ENCODE results near the gene MAP3K3.

The MAP3K3 gene

GRCh38 chr17:63657786-63658185, 35.6 kb downstream of the MAP3K3 start:
- DNase-seq, result no peak

- DNase-seq, result no peak
These were observed 36.1 kb downstream of the MAP3K3 start for GRCh38 chr17:63658366-63658765.

- DNase-seq, result no peak
These were observed 37.6 kb downstream of the MAP3K3 start for GRCh38 chr17:63659850-63660249.

GRCh38 chr17:63665527-63666214, 43.5 kb downstream of the MAP3K3 start:
- no peak for DNase-seq

GRCh38 chr17:63672856-63673255, 50.6 kb downstream of the MAP3K3 start:
- DNase-seq, result no peak

GRCh38 chr17:63675231-63675606, 53.0 kb downstream of the MAP3K3 start:
- DNase-seq, result no peak

GRCh38 chr17:63675607-63676546, 53.7 kb downstream of the MAP3K3 start:
- DNase-seq, result no peak

- peak; percentile 56 for DNase-seq
These were observed 54.4 kb downstream of the MAP3K3 start for GRCh38 chr17:63676584-63676983.

GRCh38 chr17:63679214-63679613, 57.0 kb downstream of the MAP3K3 start:
- peak; percentile 9 for DNase-seq

- no peak for DNase-seq
These were observed 58.5 kb downstream of the MAP3K3 start for GRCh38 chr17:63680700-63681099.

- DNase-seq, result no peak
These were observed 59.3 kb downstream of the MAP3K3 start for GRCh38 chr17:63681530-63681929.

- DNase-seq, result no peak
These were observed 60.2 kb downstream of the MAP3K3 start for GRCh38 chr17:63682441-63682840.

- DNase-seq, result no peak
These were observed 60.8 kb downstream of the MAP3K3 start for GRCh38 chr17:63682981-63683380.

- no peak for DNase-seq
These were observed 62.8 kb downstream of the MAP3K3 start for GRCh38 chr17:63685041-63685440.

- no peak for DNase-seq
These were observed 63.4 kb downstream of the MAP3K3 start for GRCh38 chr17:63685578-63685977.

- peak; percentile 55 for DNase-seq
These were observed 64.0 kb downstream of the MAP3K3 start for GRCh38 chr17:63686138-63686685.

GRCh38 chr17:63688396-63689020, 66.3 kb downstream of the MAP3K3 start:
- DNase-seq, result no peak

- no peak for DNase-seq
These were observed 67.3 kb downstream of the MAP3K3 start for GRCh38 chr17:63689479-63689878.

- DNase-seq, result peak; percentile 94
These were observed 70.1 kb downstream of the MAP3K3 start for GRCh38 chr17:63692195-63692816.

- peak; percentile 31 for DNase-seq
These were observed 71.3 kb downstream of the MAP3K3 start for GRCh38 chr17:63693411-63694113.

- DNase-seq, result peak; percentile 99
These were observed 72.2 kb downstream of the MAP3K3 start for GRCh38 chr17:63694229-63694949.
